HG03432 (cell line): ENCODE data around the gene AFDN.
"Not testable (repeated sequence)": the region's sequence is repeated elsewhere in the genome, so short reads cannot be mapped to it uniquely, and the experiment has no call there.

Experiments used
- ATAC-seq: cut with Tn5 transposase; IDR thresholded peaks from one replicate; pipeline ENCODE4 v1.9.1; 2021; ENCODE audit warnings: mild to moderate bottlenecking, moderate library complexity; ENCODE audit not compliant: unreplicated experiment

AFDN gene

GRCh38 chr6:167995731-167996151, 169.0 kb downstream of the AFDN start:
- ATAC-seq: no peak

DNA sequence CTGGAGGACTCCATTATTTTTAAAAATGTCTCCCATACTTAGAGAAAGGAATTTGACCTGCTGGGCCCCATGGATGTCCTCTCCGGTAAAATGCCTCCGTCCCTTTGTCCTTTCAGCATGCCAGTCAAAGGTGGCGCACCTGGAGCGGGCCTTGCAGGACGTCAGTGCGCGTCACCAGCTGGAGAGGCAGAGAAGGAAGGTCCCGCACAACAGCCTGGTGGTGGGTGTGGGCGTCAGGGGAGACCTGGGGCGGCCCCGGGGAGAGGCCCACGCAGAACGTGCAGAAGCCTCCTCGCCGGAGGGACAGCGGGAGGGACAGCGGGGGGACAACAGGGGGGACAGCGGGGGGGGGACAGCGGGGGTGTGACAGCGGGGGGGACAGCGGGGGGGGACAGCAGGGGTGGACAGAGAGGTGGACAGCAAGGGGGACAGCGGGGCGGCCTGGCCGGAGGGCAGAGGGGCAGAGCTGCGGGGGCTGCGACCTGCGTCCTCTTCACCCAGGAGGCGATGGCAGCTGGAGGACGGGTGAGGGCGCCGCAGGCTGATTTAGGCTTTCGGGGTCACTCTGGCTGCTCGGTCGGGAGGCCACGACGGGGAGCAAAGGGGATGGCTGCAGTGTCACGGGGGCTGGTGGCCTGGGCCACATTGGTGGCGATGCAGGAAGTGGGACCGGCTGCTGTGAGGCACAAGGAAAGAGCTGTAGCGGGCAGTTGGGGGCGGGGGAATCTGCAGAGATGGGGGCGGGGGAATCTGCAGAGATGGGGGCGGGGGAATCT, 169.9 kb downstream of the AFDN start:
- ATAC-seq: no peak

DNA sequence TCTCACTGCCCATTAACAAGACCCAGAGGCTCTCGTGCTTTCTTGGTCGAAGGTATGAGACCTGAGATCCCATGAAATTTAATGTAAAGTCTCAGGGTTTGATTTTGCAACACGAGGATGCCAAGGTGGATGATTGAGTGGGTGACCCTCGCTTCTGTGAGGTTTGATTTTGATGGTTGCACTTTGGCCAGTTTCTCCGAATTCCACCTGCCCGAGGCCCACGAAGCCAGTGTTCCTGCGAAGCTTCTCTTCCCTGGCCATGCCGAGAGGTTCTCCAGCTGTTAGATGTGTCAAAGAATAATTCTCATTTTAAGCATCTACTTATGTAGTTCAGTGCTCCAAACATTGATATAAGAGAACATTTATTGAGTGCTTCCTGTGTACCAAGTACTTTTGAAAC, 170.9 kb downstream of the AFDN start, which contains the start of gene KIF25:
Gene KIF25 (plus strand): TSS at position 30 of the 400 bp plus-strand sequence. CDS start 31,915 bp downstream, outside the sequence.
- ATAC-seq: no peak

DNA sequence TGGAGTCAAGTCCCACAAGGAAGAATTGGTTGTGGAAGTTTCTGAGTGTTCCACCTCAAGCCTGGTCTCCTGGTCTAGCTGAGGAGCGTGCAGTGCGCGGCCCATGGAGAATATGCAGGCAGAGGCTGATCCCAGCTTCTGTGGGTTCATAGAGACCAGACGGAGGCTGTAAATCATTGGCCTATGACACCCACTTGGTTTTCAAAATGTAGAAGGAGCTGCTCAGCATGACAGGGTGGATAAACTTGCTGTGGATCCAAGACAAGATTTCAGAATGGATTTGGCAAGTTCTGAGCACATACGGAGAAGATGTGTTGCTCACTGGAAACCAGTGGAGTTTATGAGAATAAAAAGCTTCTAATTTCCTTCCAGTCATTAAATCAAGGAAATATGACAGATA, 171.5 kb downstream of the AFDN start:
- ATAC-seq: no peak

DNA sequence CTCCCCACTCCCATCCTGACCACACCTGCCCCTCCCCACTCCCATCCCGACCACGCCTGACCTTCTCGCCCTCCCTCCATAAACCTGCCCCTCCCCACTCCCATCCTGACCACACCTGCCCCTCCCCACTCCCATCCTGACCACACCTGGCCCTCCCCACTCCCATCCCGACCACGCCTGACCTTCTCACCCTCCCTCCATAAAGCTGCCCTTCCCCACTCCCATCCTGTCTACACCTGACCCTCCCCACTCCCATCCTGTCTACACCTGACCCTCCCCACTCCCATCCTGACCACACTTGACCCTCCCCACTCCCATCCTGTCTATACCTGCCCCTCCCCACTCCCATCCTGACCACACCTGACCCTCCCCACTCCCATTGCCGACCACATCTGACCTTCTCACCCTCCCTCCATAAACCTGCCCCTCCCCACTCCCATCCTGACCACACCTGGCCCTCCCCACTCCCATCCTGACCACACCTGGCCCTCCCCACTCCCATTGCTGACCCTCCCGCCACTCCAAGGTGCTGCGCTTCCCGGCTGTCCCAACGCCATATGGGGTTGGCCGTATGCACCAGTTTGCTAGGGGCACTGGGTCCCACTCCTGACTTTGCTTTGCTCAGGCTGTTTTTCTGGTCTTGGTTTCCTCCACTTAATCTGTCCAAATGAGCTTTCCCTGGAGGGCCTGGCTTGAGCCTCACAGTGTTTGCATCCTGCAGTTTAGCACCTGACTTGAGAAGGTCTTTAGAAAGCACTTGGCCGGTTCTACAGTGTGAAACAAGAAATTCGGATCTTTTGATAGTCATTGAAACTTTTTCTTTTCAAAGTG, 173.7 kb downstream of the AFDN start:
- ATAC-seq: no peak

DNA sequence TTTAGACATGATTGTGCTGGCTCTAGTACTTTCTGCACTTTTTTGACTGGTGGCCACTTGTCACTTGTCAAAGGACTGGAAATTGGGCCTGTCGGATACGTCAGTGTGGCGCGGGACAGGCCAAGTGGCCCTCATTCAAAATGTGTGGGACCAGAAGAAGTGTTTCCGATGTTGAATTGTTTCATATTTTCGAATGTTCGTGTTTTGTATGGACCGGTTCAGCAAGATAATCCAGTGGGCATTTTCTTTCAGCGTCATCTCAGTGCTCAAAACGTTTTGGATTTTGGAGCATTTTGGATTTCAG, 174.3 kb downstream of the AFDN start:
- no peak for ATAC-seq

GRCh38 chr6:168001514-168001913, 174.8 kb downstream of the AFDN start:
- ATAC-seq: not testable (repeated sequence)

- ATAC-seq: no peak
These were observed 176.1 kb downstream of the AFDN start for GRCh38 chr6:168002804-168003203.

- ATAC-seq: no peak
These were observed 177.3 kb downstream of the AFDN start for GRCh38 chr6:168004023-168004422.

DNA sequence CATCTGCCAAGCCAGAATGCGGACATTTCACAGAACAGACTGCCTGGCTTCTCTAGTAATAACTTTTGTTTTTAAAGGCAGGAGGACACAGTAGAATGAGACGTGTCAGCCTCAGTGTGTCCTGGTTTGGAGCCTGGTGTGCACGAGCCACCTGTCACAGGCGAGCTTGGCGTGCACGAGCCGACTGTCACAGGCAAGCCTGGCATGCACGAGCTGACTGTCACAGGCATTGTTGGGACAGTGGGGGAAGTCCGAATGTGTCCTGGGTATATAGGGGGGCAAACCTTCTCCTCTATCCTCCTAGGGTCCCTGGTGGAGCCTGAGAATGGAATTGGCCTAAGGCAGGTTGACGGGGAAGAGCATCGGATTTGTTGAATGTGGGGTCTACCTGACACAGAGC, 178.2 kb downstream of the AFDN start:
- no peak for ATAC-seq

GRCh38 chr6:168005796-168006195, 179.1 kb downstream of the AFDN start:
- ATAC-seq: no peak

DNA sequence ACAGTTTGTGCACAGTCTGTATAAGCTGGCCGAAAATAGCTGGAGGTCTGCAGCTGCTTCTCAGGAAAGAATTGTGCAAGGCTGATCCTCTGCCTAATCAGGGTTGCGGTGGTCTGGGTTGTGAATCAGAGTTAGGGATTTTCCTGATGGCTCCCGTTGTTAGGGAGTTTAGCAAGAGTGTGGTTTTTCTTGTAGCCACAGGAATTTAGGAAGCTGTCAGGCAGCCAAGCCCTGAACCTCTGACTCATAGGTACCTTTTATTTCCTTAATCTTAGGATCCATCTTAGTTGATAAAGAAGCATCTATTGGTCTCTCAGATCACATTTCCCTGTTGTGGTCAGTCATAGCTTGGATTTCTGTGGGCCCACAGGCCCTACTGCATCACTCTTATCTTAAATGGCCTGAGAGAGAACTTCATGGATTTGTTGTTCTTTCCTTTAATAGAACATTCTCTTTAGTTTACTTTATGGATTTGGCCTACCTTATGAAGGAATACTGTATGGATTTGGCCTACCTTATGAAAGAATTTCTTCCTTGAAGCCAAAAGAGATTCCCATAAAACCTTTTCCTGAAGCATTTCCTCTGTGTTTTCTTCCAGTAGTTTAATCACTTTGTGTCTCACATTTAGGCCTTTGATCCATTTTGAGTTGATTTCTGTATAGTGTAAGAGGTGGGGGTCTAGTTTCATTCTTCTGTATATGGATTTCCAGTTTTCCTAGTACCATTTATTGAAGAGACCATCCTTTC, 181.1 kb downstream of the AFDN start:
- no peak for ATAC-seq

- ATAC-seq: no peak
These were observed 182.6 kb downstream of the AFDN start for GRCh38 chr6:168009331-168009730.

GRCh38 chr6:168011291-168011690, 184.6 kb downstream of the AFDN start:
- no peak for ATAC-seq

- no peak for ATAC-seq
These were observed 185.9 kb downstream of the AFDN start for GRCh38 chr6:168012431-168013249.

DNA sequence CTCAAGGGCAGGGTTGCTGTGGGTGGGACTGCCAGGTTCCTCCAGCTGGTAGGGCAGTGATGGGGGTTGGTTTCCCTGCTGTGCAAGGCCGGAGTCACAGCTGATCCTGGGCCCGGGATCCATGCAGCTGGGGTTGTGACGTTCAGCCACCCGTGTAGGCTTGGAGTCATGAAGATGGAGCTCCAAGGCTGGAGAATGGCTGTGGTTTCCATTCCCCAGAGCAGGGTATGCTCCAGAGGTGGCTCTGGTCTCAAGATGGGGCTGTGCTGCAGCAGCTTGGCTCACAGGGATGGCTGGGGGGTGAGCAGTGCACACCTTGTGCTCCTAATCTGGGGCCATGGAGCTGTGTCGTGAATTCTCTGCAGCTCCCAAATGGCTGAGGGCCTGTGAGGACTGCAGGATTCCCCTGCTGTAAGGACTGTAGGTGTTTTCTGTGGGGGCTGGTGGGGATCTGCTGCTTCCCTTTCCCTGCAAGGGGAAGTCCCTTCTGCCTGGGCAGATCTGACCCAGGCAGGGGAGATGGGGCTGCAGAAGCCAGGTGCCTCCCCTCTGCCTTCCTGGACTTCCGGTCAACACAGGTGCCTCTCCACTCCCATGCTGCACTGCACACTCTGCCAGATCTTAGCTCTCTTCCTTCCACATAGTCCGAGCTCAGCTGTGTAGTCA, 186.7 kb downstream of the AFDN start:
- no peak for ATAC-seq

GRCh38 chr6:168014428-168014827, 187.7 kb downstream of the AFDN start:
- no peak for ATAC-seq

GRCh38 chr6:168015009-168015408, 188.3 kb downstream of the AFDN start:
- no peak for ATAC-seq

DNA sequence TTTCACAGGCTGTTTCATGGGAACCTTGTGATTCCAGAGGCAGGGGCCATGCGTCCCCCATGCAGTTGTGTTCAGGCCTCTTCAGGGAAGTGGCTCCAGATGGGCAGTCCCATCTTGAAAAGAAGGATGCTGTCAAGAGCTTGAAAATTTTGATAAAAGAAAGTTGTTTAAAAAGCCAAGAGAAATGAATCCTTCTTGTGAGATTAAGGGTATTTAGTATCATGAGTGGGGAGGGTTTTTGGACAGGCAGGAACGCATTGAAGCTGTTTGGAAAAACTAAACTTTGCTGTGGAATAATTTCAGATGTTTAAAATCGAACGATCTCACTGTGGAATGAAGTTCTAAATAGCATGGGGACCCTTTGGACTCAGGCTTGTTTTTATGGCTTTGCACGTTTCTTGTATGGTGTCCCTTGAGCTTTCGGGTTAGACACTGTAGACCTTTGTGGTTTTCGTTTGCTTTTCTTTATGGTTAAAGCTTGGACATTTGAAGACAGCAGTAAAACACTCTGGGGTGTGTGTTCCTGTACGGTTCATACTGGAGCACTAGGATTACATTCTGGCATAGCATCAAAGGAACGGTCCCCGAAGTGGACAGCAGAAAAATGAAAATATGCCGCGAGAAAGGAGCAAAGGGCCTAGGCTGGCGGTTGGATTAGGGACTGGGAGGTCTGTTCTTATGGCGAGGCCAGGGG, 188.9 kb downstream of the AFDN start:
- no peak for ATAC-seq
